Aorta (tissue), 5 donors: Measurements from ENCODE around the gene AMELX. TPM values are rescaled to one million over a fixed set of nuclear protein-coding genes. Genes with fewer than 3 reads are reported as not detected.

Source experiments
- ATAC-seq: fragments of 200-7000 bp; cut with Tn5 transposase; one replicate; pipeline ENCODE4 v1.9.1; 2022; ENCODE audit warnings: moderate library complexity; ENCODE audit not compliant: low FRiP score
- DNase-seq, 2 donors: peaks; one replicate each; pipeline ENCODE4 v3.0.0-alpha.2; 2020
- H3K27ac ChIP-seq, 2 donors: one replicate each; pipeline ENCODE4 v1.5.1; 2013; ENCODE audit warnings: low read length in 2 of 2, mild to moderate bottlenecking in 2 of 2, moderate library complexity in 2 of 2, control low read depth in 1 of 2, inconsistent platforms in 1 of 2, low read depth in 1 of 2
- H3K27me3 ChIP-seq, 2 donors: one replicate each; pipeline ENCODE4 v1.6.1; 2013; ENCODE audit warnings: control low read depth in 1 of 2, low read length in 1 of 2, mild to moderate bottlenecking in 1 of 2, moderate library complexity in 1 of 2; ENCODE audit not compliant: insufficient read depth in 2 of 2, control insufficient read depth in 1 of 2
- H3K36me3 ChIP-seq, 2 donors: one replicate each; pipeline ENCODE4 v1.6.1; 2013; ENCODE audit warnings: control low read depth in 1 of 2, low read length in 1 of 2, mild to moderate bottlenecking in 1 of 2; ENCODE audit not compliant: insufficient read depth in 2 of 2, control insufficient read depth in 1 of 2
- H3K4me1 ChIP-seq, 2 donors: one replicate each; pipeline ENCODE4 v1.6.1; 2013; ENCODE audit warnings: low read length in 2 of 2, control low read depth in 1 of 2, mild to moderate bottlenecking in 1 of 2, moderate library complexity in 1 of 2; ENCODE audit not compliant: insufficient read depth in 2 of 2, control insufficient read depth in 1 of 2
- H3K4me3 ChIP-seq, 2 donors: one replicate each; pipeline ENCODE4 v1.5.1; 2013; ENCODE audit warnings: low read length in 2 of 2, control low read depth in 1 of 2, mild to moderate bottlenecking in 1 of 2
- H3K9me3 ChIP-seq: one replicate; pipeline ENCODE4 v1.6.1; 2013; ENCODE audit warnings: mild to moderate bottlenecking, low read length; ENCODE audit not compliant: control insufficient read depth
- whole genome bisulfite sequencing, 2 donors: extraction: QIAGEN DNeasy Blood & Tissue Kit; methylation state at CpG; one replicate each; pipeline ENCODE4 v1.1.7; 2013; 5-methylcytosine and 5-hydroxymethylcytosine counted together
- intact Hi-C, 2 donors: fragments of 100-400 bp; cut with DNase I; formaldehyde crosslinking; loops; one replicate each; pipeline versions ENCODE4 v1.14.2 to v1.15.0; 2022
- polyA plus RNA-seq, 2 donors: library from polyadenylated mRNA; stranded (reverse); fragments of 200-250 nt; gene quantifications; one replicate each; pipeline ENCODE4 v1.2.3, GENCODE V29; 2013
- total RNA-seq, 2 donors: library from RNA; stranded (reverse); fragmentation: NEBNext Ultra II Directional; extraction: Animal tissue kit (Norgen Biotek cat#: 25700); gene quantifications; one replicate each; pipeline ENCODE4 v1.2.1, GENCODE V29; 2021
- donor health status: healthy with polysubstance abuse.
- donor health status: Bipolar disorder and iron deficiency.
- donor health status: DM: no; HTN: no; CAD: no.
- donor health status: DM: no; HTN: no; CAD: no.
- donor health status: DM: yes; HTN: yes; CAD: no.

The AMELX gene
- total and polyA plus RNA-seq, 4 donors: not detected

GRCh38 chrX:11321986-11322385, 28.8 kb downstream of the AMELX start:
- 65 to 88% methylated on average over 2 of the region's 2 CpGs for WGBS, 2 donors
- no peak for DNase-seq
- Histone ChIP-seq H3K9me3 (no peaks in the 10 kb centered on the region), H3K27ac (no peak overlapping the region), H3K27me3 (no peaks in the 10 kb centered on the region), H3K4me1 (no peaks in the 10 kb centered on the region), H3K4me3 (no peak overlapping the region), H3K36me3 (no peaks in the 10 kb centered on the region)
- peak; percentile 50 for ATAC-seq
- intact Hi-C loops: no loop called here

DNA sequence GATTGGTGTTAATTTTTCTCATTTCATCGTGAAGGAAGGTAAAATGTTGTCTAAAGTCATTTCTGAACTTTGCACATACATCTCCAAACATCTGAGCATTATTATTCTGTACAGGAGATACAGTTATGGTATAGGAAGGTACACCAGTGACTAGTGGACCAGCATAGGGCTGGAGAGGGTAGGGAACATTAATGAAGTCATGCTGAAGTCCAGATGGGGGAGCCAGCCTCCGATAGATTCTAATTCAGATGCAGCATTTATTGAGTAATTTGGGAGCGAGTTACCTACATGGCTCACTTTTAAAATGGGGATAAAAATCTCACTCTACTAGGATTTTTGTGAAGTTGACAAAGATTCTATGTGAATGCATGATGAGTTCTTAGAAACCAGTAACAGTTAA, 34.9 kb downstream of the AMELX start:
- 66 to 93% methylated on average over 3 of the region's 3 CpGs for WGBS, 2 donors
- no peaks in the 10 kb centered on the region for H3K4me1 ChIP-seq
- DNase-seq: no peak
- H3K27ac ChIP-seq: no peak overlapping the region
- no peak overlapping the region for H3K4me3 ChIP-seq
- intact Hi-C loops: no loop called here
- H3K27me3 ChIP-seq: no peaks in the 10 kb centered on the region
- no peak for ATAC-seq
- no peaks in the 10 kb centered on the region for H3K36me3 ChIP-seq
- no peaks in the 10 kb centered on the region for H3K9me3 ChIP-seq

- intact Hi-C loops: no loop called here
- ATAC-seq (no peak), DNase-seq (no peak)
- WGBS, 2 donors: 37 to 60% methylated on average over 5 of the region's 5 CpGs
- no peak overlapping the region for H3K27ac ChIP-seq
- H3K36me3 ChIP-seq: no peaks in the 10 kb centered on the region
- no peaks in the 10 kb centered on the region for H3K4me1 ChIP-seq
- H3K27me3 ChIP-seq: no peaks in the 10 kb centered on the region
- H3K4me3 ChIP-seq: no peak overlapping the region
- H3K9me3 ChIP-seq: no peaks in the 10 kb centered on the region
These were observed 35.8 kb downstream of the AMELX start for GRCh38 chrX:11329021-11329420.

GRCh38 chrX:11331788-11332187, 38.6 kb downstream of the AMELX start:
- H3K9me3 ChIP-seq: no peaks in the 10 kb centered on the region
- no peaks in the 10 kb centered on the region for H3K27me3 ChIP-seq
- intact Hi-C loops: no loop called here
- H3K4me1 ChIP-seq: no peaks in the 10 kb centered on the region
- 76 to 96% methylated on average over 2 of the region's 2 CpGs for WGBS, 2 donors
- no peak overlapping the region for H3K27ac ChIP-seq
- DNase-seq: no peak
- no peak for ATAC-seq
- no peak overlapping the region for H3K4me3 ChIP-seq
- no peaks in the 10 kb centered on the region for H3K36me3 ChIP-seq

DNA sequence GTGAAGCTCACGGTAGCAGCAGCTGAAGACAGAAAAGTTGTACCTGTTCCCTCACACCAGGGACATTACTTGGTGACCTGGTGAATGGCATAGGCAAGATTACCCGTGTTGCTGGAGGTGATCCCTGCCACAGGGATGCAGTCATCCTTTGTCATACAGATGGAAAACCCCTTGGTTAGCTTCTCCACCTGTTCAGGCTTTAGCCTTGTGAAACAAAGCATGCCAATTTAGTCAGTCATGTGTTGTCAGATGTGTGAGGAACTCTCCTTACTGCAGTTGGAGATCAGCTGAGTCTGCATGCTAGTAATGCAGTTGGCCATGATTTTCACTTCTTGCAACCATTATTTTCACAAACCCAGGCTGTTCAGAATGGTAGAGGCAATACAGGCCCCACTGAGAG, 41.0 kb downstream of the AMELX start:
- Histone ChIP-seq H3K9me3 (no peaks in the 10 kb centered on the region), H3K4me3 (no peak overlapping the region), H3K27ac (no peak overlapping the region), H3K36me3 (no peaks in the 10 kb centered on the region), H3K27me3 (no peaks in the 10 kb centered on the region), H3K4me1 (no peaks in the 10 kb centered on the region)
- intact Hi-C loops: no loop called here
- WGBS, 2 donors: 65 to 96% methylated on average over 2 of the region's 2 CpGs
- DNase-seq (no peak), ATAC-seq (no peak)

DNA sequence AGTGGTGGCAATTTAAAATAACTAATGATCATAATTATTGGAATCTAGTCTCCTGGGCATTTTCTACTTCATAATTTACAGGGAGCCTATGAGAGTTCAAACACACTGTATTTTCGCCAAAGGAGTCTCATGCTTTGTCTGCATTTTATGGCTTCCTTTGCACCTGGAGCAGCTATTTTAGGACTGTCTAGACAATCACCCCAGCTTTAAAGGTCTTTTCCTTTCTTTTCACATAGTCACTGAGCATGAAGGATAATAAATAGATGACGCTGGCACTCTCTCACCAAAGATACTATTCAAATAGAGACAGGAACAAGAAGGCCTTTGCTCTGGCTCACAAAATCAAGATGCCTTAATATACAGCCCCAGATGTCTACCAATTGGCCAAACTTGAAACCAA, 43.0 kb downstream of the AMELX start:
- DNase-seq (no peak), ATAC-seq (no peak)
- intact Hi-C loops: no loop called here
- WGBS, 2 donors: 86 to 96% methylated on average over 2 of the region's 2 CpGs
- Histone ChIP-seq H3K27me3 (no peaks in the 10 kb centered on the region), H3K4me3 (no peak overlapping the region), H3K4me1 (no peaks in the 10 kb centered on the region), H3K9me3 (no peaks in the 10 kb centered on the region), H3K36me3 (no peaks in the 10 kb centered on the region), H3K27ac (no peak overlapping the region)

GRCh38 chrX:11337292-11338009, 44.2 kb downstream of the AMELX start:
- 62 to 98% methylated on average over 1 of the region's 1 CpG for WGBS, 2 donors
- no peak overlapping the region for H3K27ac ChIP-seq
- no peaks in the 10 kb centered on the region for H3K9me3 ChIP-seq
- peaks cover 0 to 4% of the 10 kb centered on the region in 2 donors for H3K4me1 ChIP-seq
- ATAC-seq (no peak), DNase-seq (no peak)
- H3K36me3 ChIP-seq: no peaks in the 10 kb centered on the region
- intact Hi-C loops: no loop called here
- no peaks in the 10 kb centered on the region for H3K27me3 ChIP-seq
- no peak overlapping the region for H3K4me3 ChIP-seq

DNA sequence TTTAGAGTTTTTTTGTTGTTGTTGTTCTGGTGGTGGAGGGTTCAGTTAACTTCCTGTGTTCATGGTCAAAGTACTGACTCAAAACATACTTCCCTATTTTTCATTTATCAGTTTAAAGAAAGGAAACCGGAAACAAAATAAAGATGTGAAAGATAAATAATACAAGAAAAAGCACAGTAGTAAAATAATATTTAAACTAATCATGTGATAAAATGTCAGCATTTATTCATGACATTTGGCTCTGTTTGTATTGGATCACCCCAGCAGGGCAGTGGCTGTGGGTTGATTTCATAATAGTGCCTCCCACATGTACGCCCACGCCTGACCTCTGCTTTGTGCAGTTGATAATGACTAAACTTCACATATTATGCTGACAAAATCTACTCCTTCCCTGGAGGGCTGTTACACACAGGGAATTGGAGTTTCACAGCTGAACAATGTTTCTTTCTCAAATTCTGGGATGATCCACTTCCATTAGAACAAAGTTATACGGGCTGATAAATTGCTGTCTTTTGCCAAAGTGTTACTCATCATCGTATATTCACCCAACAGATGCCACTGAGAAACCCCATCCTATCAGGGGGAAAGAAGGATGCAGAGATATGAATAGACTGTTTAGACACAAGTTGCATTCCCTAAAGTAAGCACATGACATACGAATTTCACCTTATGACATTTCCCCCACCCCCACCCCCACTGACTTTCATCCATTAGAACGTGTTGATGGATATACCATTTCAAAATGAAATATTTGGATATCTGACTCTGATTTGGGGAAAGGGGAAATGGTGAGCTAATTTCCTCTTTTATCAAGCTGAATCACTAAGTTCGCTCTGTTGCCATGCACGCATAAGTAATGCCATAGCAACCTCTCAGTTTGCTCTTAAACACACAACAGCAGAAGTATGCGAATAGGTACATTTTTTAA, 48.3 kb downstream of the AMELX start:
- Histone ChIP-seq H3K4me3 (no peak overlapping the region), H3K9me3 (no peaks in the 10 kb centered on the region), H3K27ac (no peak overlapping the region), H3K4me1 (peaks cover 0 to 4% of the 10 kb centered on the region in 2 donors), H3K27me3 (no peaks in the 10 kb centered on the region), H3K36me3 (no peaks in the 10 kb centered on the region)
- ATAC-seq: peak; percentile 85
- 9 to 30% methylated on average over 10 of the region's 10 CpGs for WGBS, 2 donors
- peak; percentile 81 to 86 for DNase-seq
- intact Hi-C loops: no loop called here

- Histone ChIP-seq H3K4me1 (peaks cover 0 to 4% of the 10 kb centered on the region in 2 donors), H3K27ac (no peak overlapping the region), H3K27me3 (no peaks in the 10 kb centered on the region), H3K36me3 (no peaks in the 10 kb centered on the region), H3K4me3 (no peak overlapping the region), H3K9me3 (no peaks in the 10 kb centered on the region)
- intact Hi-C loops: no loop called here
- ATAC-seq: no peak
- DNase-seq: no peak
These were observed 49.5 kb downstream of the AMELX start for GRCh38 chrX:11342673-11343072.
